ENCODE measurements around the gene GALK2. TPM values are rescaled to one million over a fixed set of nuclear protein-coding genes. Genes with fewer than 3 reads are reported as not detected.

Gene GALK2
- total and polyA plus RNA-seq, 2 of the 4 experiments (the other 2 are of a cell fraction) = 27.0 to 63.6 TPM

GRCh38 chr15:49265911-49266310 lies 95.9 kb downstream of the GALK2 start:
- no peak for ATAC-seq (ENCODE audit: low read depth)
- peaks cover 6 to 15% of the 10 kb centered on the region in 2 experiments; a peak in 2 of 4 replicates for H3K79me1 ChIP-seq (ENCODE audit: low read depth in 1 of 2, low read length in 2 of 2)
- H4K5ac ChIP-seq (ENCODE audit: low read depth, low read length) = peak overlapping the region; percentile 88
- TF ChIP-seq CEBPB (IDR thresholded peaks at IDR 0.05; ENCODE audit: low read depth, low read length) (no peak), MAZ (IDR thresholded peaks at IDR 0.05; ENCODE audit: borderline replicate concordance, low read depth, low read length) (no peak), MAFK (IDR thresholded peaks at IDR 0.05; ENCODE audit: low read depth, low read length) (no peak), FOS (IDR thresholded peaks at IDR 0.05; ENCODE audit: low read depth, low read length) (no peak), RAD21 (IDR thresholded peaks at IDR 0.05; ENCODE audit: low read length) (no peak), POLR2A (IDR thresholded peaks at IDR 0.05; ENCODE audit: low read depth, low read length) (no peak), NFE2L2 (IDR thresholded peaks at IDR 0.05; ENCODE audit: low read depth, low read length) (no peak), CTCF (conservative IDR thresholded peaks at IDR 0.05; ENCODE audit: low read depth, low read length) (no peak), USF2 (IDR thresholded peaks at IDR 0.05; ENCODE audit: low read depth, low read length) (no peak), BHLHE40 (IDR thresholded peaks at IDR 0.05; ENCODE audit: low read depth, low read length) (no peak), MXI1 (IDR thresholded peaks at IDR 0.05; ENCODE audit: borderline replicate concordance, low read depth, low read length) (no peak)
- no peak overlapping the region for H3K27ac ChIP-seq (ENCODE audit: insufficient read depth, low read length)
- no peak overlapping the region for H3K9ac ChIP-seq (ENCODE audit: low read depth, low read length)
- peaks cover 9% of the 10 kb centered on the region for H3K4me1 ChIP-seq (ENCODE audit: control insufficient read depth, insufficient read depth, low read length)
- H3K4ac ChIP-seq (ENCODE audit: low read depth, low read length) = peak overlapping the region; percentile 58; the same call in 1 of the 2 replicates
- no peak overlapping the region for H2AK9ac ChIP-seq (replicated peaks; ENCODE audit: low read depth, low read length, poor library complexity)
- peak overlapping the region; percentile 6; the same call in 1 of the 2 replicates for H2BK20ac ChIP-seq (ENCODE audit: low read depth, low read length)
- WGBS, 2 experiments (ENCODE audit: extremely low coverage in 2 of 2, insufficient read length in 1 of 2) = 97% methylated on average over 3 of the region's 3 CpGs; no CpG with 5 or more reads in 1 of the 2 experiments
- no peak overlapping the region for H3K14ac ChIP-seq (replicated peaks; ENCODE audit: low read depth, low read length)
- peak overlapping the region; percentile 57 for H3K18ac ChIP-seq (ENCODE audit: low read depth, low read length)
- peaks cover 5% of the 10 kb centered on the region; the same call in 1 of the 2 replicates for H3K9me3 ChIP-seq (ENCODE audit: control insufficient read depth, insufficient read depth, low read length)
- no peak overlapping the region for H2AK5ac ChIP-seq (ENCODE audit: low read depth, low read length)
- no TSS peak for BruUV-seq (replicated peaks)
- no peak for DNase-seq
- no peak overlapping the region for H3K56ac ChIP-seq (ENCODE audit: extremely low read depth, insufficient read depth, low read length)
- H3K27me3 ChIP-seq (ENCODE audit: control insufficient read depth, insufficient read depth, low read length) = no peaks in the 10 kb centered on the region
- CTCF ChIA-PET = no interaction called here
- 0 out of 4 replicates have a peak overlapping the region, but pooled peaks of 1 of the 2 experiments have one; percentile 1 for H4K8ac ChIP-seq (ENCODE audit: low read depth in 2 of 2, low read length in 2 of 2)
- no peak overlapping the region for H2AFZ ChIP-seq (replicated peaks; ENCODE audit: low read length, poor library complexity)
- H4K20me1 ChIP-seq (ENCODE audit: insufficient read depth, low read length) = no peaks in the 10 kb centered on the region
- H2BK120ac ChIP-seq (ENCODE audit: low read depth, low read length) = peak overlapping the region; percentile 32; the same call in 1 of the 2 replicates
- no peak overlapping the region for H4K91ac ChIP-seq (ENCODE audit: insufficient read depth, low read depth, low read length)
- H2BK5ac ChIP-seq (ENCODE audit: low read depth, low read length, poor library complexity, severe bottlenecking) = no peak overlapping the region
- dilution Hi-C loops (cut with HindIII; ENCODE audit: low sequenced_read_pairs, unreplicated experiment) (no loop called here), intact Hi-C loops (cut with micrococcal nuclease) (no loop called here), in situ Hi-C loops (cut with MboI; ENCODE audit: low sequenced_read_pairs) (no loop called here)
- H3K23ac ChIP-seq (ENCODE audit: low read depth, low read length) = no peak overlapping the region
- no peak overlapping the region for H3K4me3 ChIP-seq (ENCODE audit: insufficient read depth, low read depth, low read length)
- H3K9me1 ChIP-seq (ENCODE audit: insufficient read depth, low read length) = no peaks in the 10 kb centered on the region
- H3K4me2 ChIP-seq (ENCODE audit: low read depth, low read length) = no peak overlapping the region
- POLR2A ChIA-PET (ENCODE audit: unreplicated experiment) = no interaction called here
- H2BK15ac ChIP-seq (ENCODE audit: low read depth, low read length) = no peak overlapping the region
- no peaks in the 10 kb centered on the region for H3K36me3 ChIP-seq (ENCODE audit: control insufficient read depth, insufficient read depth, low read length)
